ENCODE measurements around the gene EHD1.

The EHD1 gene

GRCh38 chr11:64859542-64860414 is 18.6 kb downstream of the EHD1 start:
- peak; percentile 89 for DNase-seq (ENCODE audit: extremely low spot score)
- POLR2A ChIA-PET = interaction anchor here (0.9 to 13.1 kb wide), 7 partner anchors 9 to 275 kb away, joined by 3 to 225 read pairs (median 10); partner anchors contain the start of genes EHD1 and ZNHIT2
- TF ChIP-seq CTCF (IDR thresholded peaks at IDR 0.05; ENCODE audit: control extremely low read depth, extremely low read depth, low read depth, missing control alignments) = no peak
- CTCF ChIA-PET = interaction anchor here (0.8 to 33.1 kb wide), 5 partner anchors 9 to 81 kb away, joined by 3 to 1137 read pairs (median 21); partner anchors contain the start of genes CDC42BPG, EHD1 and SF1

- ChIA-PET CTCF (interaction anchor here (1.6 to 33.1 kb wide), 4 partner anchors 9 to 80 kb away, joined by 3 to 1137 read pairs (median 188); partner anchors contain the start of genes CDC42BPG, EHD1 and SF1), POLR2A (interaction anchor here (0.7 to 13.1 kb wide), 4 partner anchors 7 to 856 kb away, joined by 3 to 225 read pairs (median 16); partner anchors contain the start of gene EHD1)
- no peak for TF ChIP-seq CTCF (IDR thresholded peaks at IDR 0.05; ENCODE audit: control extremely low read depth, extremely low read depth, low read depth, missing control alignments)
- no peak for DNase-seq (ENCODE audit: extremely low spot score)
Measured at GRCh38 chr11:64858467-64859263, 19.8 kb downstream of the EHD1 start.

GRCh38 chr11:64857485-64857884 is 20.9 kb downstream of the EHD1 start:
- TF ChIP-seq CTCF (IDR thresholded peaks at IDR 0.05; ENCODE audit: control extremely low read depth, extremely low read depth, low read depth, missing control alignments) = no peak
- POLR2A ChIA-PET = interaction anchor here (0.6 to 1.3 kb wide), 3 partner anchors 10 to 260 kb away, joined by 3 to 8 read pairs (median 5); partner anchors contain the start of gene ZNHIT2
- no peak for DNase-seq (ENCODE audit: extremely low spot score)
- CTCF ChIA-PET = interaction anchor here (16.2 to 33.1 kb wide), 3 partner anchors 5 to 30 kb away, joined by 356 to 1137 read pairs (median 356); partner anchors contain the start of genes CDC42BPG and EHD1

GRCh38 chr11:64856382-64857227 is 21.8 kb downstream of the EHD1 start:
- ChIA-PET POLR2A (interaction anchor here (0.9 to 2.8 kb wide), 3 partner anchors 8 to 20 kb away, joined by 8 to 9 read pairs (median 9); no protein-coding TSS in a partner anchor), CTCF (interaction anchor here (16.2 to 33.1 kb wide), 3 partner anchors 6 to 31 kb away, joined by 356 to 1137 read pairs (median 356); partner anchors contain the start of genes CDC42BPG and EHD1)
- DNase-seq (ENCODE audit: extremely low spot score) = no peak
- no peak for TF ChIP-seq CTCF (IDR thresholded peaks at IDR 0.05; ENCODE audit: control extremely low read depth, extremely low read depth, low read depth, missing control alignments)

- TF ChIP-seq CTCF (IDR thresholded peaks at IDR 0.05; ENCODE audit: control extremely low read depth, extremely low read depth, low read depth, missing control alignments) = no peak
- DNase-seq (ENCODE audit: extremely low spot score) = no peak
- POLR2A ChIA-PET = interaction anchor here (1.2 to 11.9 kb wide), 4 partner anchors 9 to 20 kb away, joined by 3 to 129 read pairs (median 7); partner anchors contain the start of gene EHD1
- CTCF ChIA-PET = interaction anchor here (16.2 to 33.1 kb wide), 3 partner anchors 6 to 31 kb away, joined by 356 to 1137 read pairs (median 356); partner anchors contain the start of genes CDC42BPG and EHD1
Measured at GRCh38 chr11:64855596-64856304, 22.7 kb downstream of the EHD1 start.

All from GM10248 (cell line).